NB4 (cell line): ENCODE data around the gene FMO3.

Source experiments
- DNase-seq: peaks from one replicate; pipeline ENCODE4 v3.0.0; 2010; ENCODE audit warnings: low read depth
- H3K4me3 ChIP-seq: one replicate; pipeline ENCODE4 v1.5.1; 2011; ENCODE audit warnings: mild to moderate bottlenecking, low read depth, low read length, moderate library complexity
- CTCF ChIP-seq: IDR thresholded peaks from one replicate; pipeline ENCODE4 v1.5.1; 2012; ENCODE audit warnings: low read depth, low read length
- MAX ChIP-seq: IDR thresholded peaks from 2 replicates; pipeline ENCODE4 v1.6.1; 2011; ENCODE audit warnings: low read depth, low read length
- MYC ChIP-seq: IDR thresholded peaks from 2 replicates; pipeline ENCODE4 v1.6.1; 2011; ENCODE audit warnings: low read depth, low read length
- POLR2A ChIP-seq: IDR thresholded peaks from 2 replicates; pipeline ENCODE4 v1.6.1; 2011; ENCODE audit warnings: mild to moderate bottlenecking; ENCODE audit not compliant: insufficient read length; ENCODE audit errors: extremely low read depth

FMO3 gene

GRCh38 chr1:171084091-171084490, 6.6 kb upstream of the FMO3 start:
- TF ChIP-seq MAX (no peak), CTCF (no peak), POLR2A (no peak), MYC (no peak)
- DNase-seq = no peak
- H3K4me3 ChIP-seq = no peak overlapping the region

GRCh38 chr1:171084870-171085269, 5.8 kb upstream of the FMO3 start:
- no peak for DNase-seq
- H3K4me3 ChIP-seq = no peak overlapping the region
- TF ChIP-seq MAX (no peak), CTCF (no peak), POLR2A (no peak)

GRCh38 chr1:171087896-171088295, 2.8 kb upstream of the FMO3 start:
- no peak for DNase-seq
- TF ChIP-seq MAX (no peak), POLR2A (no peak), CTCF (no peak), MYC (no peak)
- no peak overlapping the region for H3K4me3 ChIP-seq

- no peak for DNase-seq
- TF ChIP-seq MYC (no peak), POLR2A (no peak), CTCF (no peak), MAX (no peak)
- no peak overlapping the region for H3K4me3 ChIP-seq
These were observed 13.2 kb downstream of the FMO3 start for GRCh38 chr1:171103862-171104261.

- H3K4me3 ChIP-seq = no peak overlapping the region
- DNase-seq = no peak
- TF ChIP-seq CTCF (no peak), MAX (no peak), MYC (no peak), POLR2A (no peak)
These were observed 16.7 kb downstream of the FMO3 start for GRCh38 chr1:171107262-171107940.
